SJSA1 (cell line): ENCODE results near the gene BPIFB2. TPM values are rescaled to one million over a fixed set of nuclear protein-coding genes. Genes with fewer than 3 reads are reported as not detected.

ENCODE experiments used
- DNase-seq, 2 experiments: peaks; one replicate each; pipeline ENCODE4 v3.0.0-alpha.2; 2015 to 2020; ENCODE audit warnings: low spot score in 2 of 2, low read depth in 1 of 2
- H3K27ac ChIP-seq: fragments of 250-450 bp; sonication (Bioruptor Pico); 2 replicates; pipeline ENCODE4 v1.5.1; 2020; ENCODE audit warnings: mild to moderate bottlenecking, moderate library complexity
- H3K27me3 ChIP-seq: fragments of 250-450 bp; sonication (Bioruptor Pico); replicated peaks from 2 replicates; pipeline ENCODE4 v1.5.1; 2020; ENCODE audit warnings: mild to moderate bottlenecking, moderate library complexity
- H3K36me3 ChIP-seq: fragments of 250-450 bp; sonication (Bioruptor Pico); 2 replicates; pipeline ENCODE4 v1.5.1; 2020; ENCODE audit warnings: mild to moderate bottlenecking
- H3K4me1 ChIP-seq: fragments of 250-450 bp; sonication (Bioruptor Pico); replicated peaks from 2 replicates; pipeline ENCODE4 v1.6.1; 2021; ENCODE audit warnings: mild to moderate bottlenecking
- H3K4me3 ChIP-seq: fragments of 250-450 bp; sonication (Bioruptor Pico); 2 replicates; pipeline ENCODE4 v1.5.1; 2020; ENCODE audit warnings: mild to moderate bottlenecking
- H3K9me3 ChIP-seq: fragments of 250-450 bp; sonication (Bioruptor Pico); replicated peaks from 2 replicates; pipeline ENCODE4 v1.5.1; 2020; ENCODE audit warnings: mild to moderate bottlenecking
- total RNA-seq: library from RNA; depleted of rRNA; stranded (reverse); fragments of >200 nt; shearing (Covaris generic); gene quantifications from 2 replicates; pipeline ENCODE4 v1.2.3, GENCODE V29; 2014

Gene BPIFB2
- total RNA-seq, 1 experiment from 2014 or later: not detected

GRCh38 chr20:32985596-32985995 lies 21.9 kb upstream of the BPIFB2 start:
- Histone ChIP-seq H3K9me3 (peaks cover 7% of the 10 kb centered on the region), H3K4me3 (no peak overlapping the region), H3K27me3 (no peaks in the 10 kb centered on the region), H3K4me1 (peaks cover 18% of the 10 kb centered on the region), H3K27ac (no peak overlapping the region), H3K36me3 (no peaks in the 10 kb centered on the region)
- no peak for DNase-seq

GRCh38 chr20:32986331-32986966 lies 21.1 kb upstream of the BPIFB2 start:
- no peak for DNase-seq
- no peaks in the 10 kb centered on the region for H3K9me3 ChIP-seq
- H3K4me1 ChIP-seq: peaks cover 9% of the 10 kb centered on the region
- no peak overlapping the region for H3K27ac ChIP-seq
- H3K36me3 ChIP-seq: no peaks in the 10 kb centered on the region
- H3K27me3 ChIP-seq: 0 out of 2 replicates have a peak, but pooled peaks cover 2% of the 10 kb centered on the region
- H3K4me3 ChIP-seq: no peak overlapping the region

DNA sequence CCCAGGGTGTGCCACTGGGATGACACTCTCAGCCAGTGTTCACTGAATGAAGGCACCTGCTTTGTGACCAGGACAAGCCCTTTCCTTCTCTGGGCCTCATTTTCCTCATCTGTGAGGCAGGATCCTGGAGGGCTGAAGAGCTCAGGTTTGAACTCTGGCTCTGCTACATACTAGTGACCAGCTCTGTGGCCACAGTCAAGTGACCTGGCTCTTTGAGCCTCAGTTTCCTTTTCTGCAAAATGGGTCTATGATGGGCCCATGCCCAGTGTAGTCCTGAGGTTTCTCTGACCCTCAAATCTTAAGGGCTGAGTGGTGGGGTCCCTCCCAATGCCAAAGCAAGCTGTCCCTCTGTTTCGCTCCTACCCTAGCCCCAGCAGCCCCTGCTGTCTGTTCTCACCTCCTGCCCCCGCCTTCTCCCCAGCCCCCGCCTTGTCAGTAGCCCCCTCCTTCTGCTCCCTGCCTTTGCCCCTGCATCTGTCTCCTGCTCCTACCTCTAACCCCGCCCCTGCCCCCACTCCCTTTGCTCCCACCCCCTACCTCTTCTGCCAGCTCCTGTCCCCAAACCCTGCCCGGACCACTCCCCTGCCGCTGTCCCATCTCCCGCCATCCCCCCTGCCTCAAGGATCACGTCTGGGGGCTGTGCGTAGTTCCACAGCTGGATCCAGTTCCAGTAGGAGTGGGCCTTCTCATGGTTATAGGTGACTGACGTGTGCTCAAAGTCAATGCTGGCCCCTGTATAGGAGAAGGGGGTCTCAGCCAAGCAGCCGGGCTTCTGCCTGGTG lies 20.3 kb upstream of the BPIFB2 start:
- H3K36me3 ChIP-seq: no peaks in the 10 kb centered on the region
- H3K4me1 ChIP-seq: peaks cover 8% of the 10 kb centered on the region
- no peaks in the 10 kb centered on the region for H3K9me3 ChIP-seq
- 0 out of 2 replicates have a peak, but pooled peaks cover 2% of the 10 kb centered on the region for H3K27me3 ChIP-seq
- DNase-seq: no peak
- H3K4me3 ChIP-seq: no peak overlapping the region
- H3K27ac ChIP-seq: no peak overlapping the region

DNA sequence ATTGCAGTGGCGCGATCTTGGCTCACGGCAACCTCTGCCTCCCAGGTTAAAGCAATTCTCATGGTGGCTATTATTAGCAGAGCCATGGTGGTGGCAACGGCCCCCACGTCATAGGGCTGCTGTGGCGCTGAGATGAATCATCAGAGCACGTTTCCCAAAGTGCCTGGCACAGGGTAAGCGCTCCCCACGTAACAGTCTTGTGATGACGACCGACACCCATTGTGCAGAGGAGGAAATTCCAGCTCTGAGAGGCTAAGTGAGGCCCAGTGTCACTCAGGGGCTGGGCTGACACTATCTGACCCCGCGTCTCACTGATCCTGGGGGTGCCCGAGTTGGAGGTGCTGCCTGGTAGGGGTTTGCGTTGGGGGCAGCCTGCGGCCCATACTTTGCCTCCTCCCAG lies 19.5 kb upstream of the BPIFB2 start:
- Histone ChIP-seq H3K27ac (no peak overlapping the region), H3K9me3 (0 out of 2 replicates have a peak, but pooled peaks cover 3% of the 10 kb centered on the region), H3K4me1 (peaks cover 2% of the 10 kb centered on the region), H3K4me3 (no peak overlapping the region), H3K27me3 (0 out of 2 replicates have a peak, but pooled peaks cover 2% of the 10 kb centered on the region), H3K36me3 (no peaks in the 10 kb centered on the region)
- DNase-seq: no peak

- Histone ChIP-seq H3K27me3 (0 out of 2 replicates have a peak, but pooled peaks cover 2% of the 10 kb centered on the region), H3K4me1 (no peaks in the 10 kb centered on the region), H3K36me3 (no peaks in the 10 kb centered on the region), H3K27ac (no peak overlapping the region), H3K4me3 (no peak overlapping the region), H3K9me3 (0 out of 2 replicates have a peak, but pooled peaks cover 3% of the 10 kb centered on the region)
- no peak for DNase-seq
Measured at GRCh38 chr20:32989507-32990283, 17.8 kb upstream of the BPIFB2 start.

DNA sequence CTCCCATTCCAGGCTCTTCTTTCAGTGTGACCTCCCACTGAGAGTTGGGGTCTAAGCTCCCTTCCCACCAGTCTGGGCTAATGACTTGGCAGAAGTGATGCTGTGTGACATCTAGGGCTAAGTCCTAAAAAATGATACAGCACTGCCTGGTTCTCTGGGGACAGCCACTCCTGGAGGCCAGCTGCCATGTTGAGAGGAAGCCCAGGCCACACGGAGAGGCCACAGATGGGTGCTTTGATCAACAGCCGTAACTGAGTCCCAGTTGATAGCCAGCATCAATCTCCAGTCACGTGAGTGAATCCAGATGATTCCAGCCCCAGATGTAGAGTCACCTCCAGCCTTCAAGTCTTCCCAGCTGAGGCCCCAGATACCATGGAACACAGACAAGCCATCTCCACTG lies 17.1 kb upstream of the BPIFB2 start:
- no peak for DNase-seq
- Histone ChIP-seq H3K27ac (no peak overlapping the region), H3K4me3 (no peak overlapping the region), H3K27me3 (0 out of 2 replicates have a peak, but pooled peaks cover 2% of the 10 kb centered on the region), H3K36me3 (no peaks in the 10 kb centered on the region), H3K9me3 (0 out of 2 replicates have a peak, but pooled peaks cover 4% of the 10 kb centered on the region), H3K4me1 (no peaks in the 10 kb centered on the region)

GRCh38 chr20:32991383-32991782 lies 16.1 kb upstream of the BPIFB2 start:
- H3K9me3 ChIP-seq: 0 out of 2 replicates have a peak, but pooled peaks cover 7% of the 10 kb centered on the region
- 0 out of 2 replicates have a peak, but pooled peaks cover 2% of the 10 kb centered on the region for H3K27me3 ChIP-seq
- H3K4me3 ChIP-seq: no peak overlapping the region
- H3K27ac ChIP-seq: no peak overlapping the region
- no peaks in the 10 kb centered on the region for H3K36me3 ChIP-seq
- H3K4me1 ChIP-seq: no peaks in the 10 kb centered on the region
- DNase-seq: no peak

- H3K27ac ChIP-seq: no peak overlapping the region
Measured at GRCh38 chr20:32991792-32992641, 15.5 kb upstream of the BPIFB2 start.

DNA sequence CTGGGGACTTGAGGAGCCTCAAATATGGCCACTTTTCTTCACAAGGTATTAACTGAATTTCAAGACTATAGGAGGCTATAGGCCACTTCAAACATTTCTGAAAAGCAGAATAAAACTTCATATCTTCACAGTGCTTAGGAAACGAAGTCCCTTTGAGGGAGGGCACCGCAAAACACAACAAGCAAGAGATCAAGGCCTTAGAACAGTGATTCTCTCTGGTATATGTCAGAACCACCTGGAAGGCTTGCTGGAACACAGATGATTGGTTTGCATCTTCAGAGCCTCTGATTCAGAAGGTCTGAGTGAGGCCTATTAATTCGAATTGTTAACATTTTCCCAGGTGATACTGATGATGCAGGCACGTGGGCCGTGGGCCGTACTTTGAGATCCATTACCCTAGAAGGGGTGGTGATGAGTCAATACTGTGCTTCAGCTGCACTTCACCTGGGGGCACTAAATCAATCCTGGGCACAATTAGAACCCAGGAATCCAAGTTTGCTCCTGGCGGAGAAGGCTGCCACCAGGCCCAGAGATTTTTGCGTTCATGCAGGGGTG lies 13.9 kb upstream of the BPIFB2 start:
- H3K9me3 ChIP-seq: 0 out of 2 replicates have a peak, but pooled peaks cover 7% of the 10 kb centered on the region

More at GRCh38 chr20:32991792-32992641, 15.5 kb upstream of the BPIFB2 start:
- DNase-seq: no peak
- Histone ChIP-seq H3K4me3 (no peak overlapping the region), H3K27me3 (0 out of 2 replicates have a peak, but pooled peaks cover 2% of the 10 kb centered on the region), H3K4me1 (no peaks in the 10 kb centered on the region), H3K36me3 (no peaks in the 10 kb centered on the region), H3K9me3 (0 out of 2 replicates have a peak, but pooled peaks cover 7% of the 10 kb centered on the region)

GRCh38 chr20:32995802-32996201 lies 11.7 kb upstream of the BPIFB2 start:
- 0 out of 2 replicates have a peak, but pooled peaks cover 7% of the 10 kb centered on the region for H3K9me3 ChIP-seq
- H3K27me3 ChIP-seq: 0 out of 2 replicates have a peak, but pooled peaks cover 2% of the 10 kb centered on the region
- H3K4me1 ChIP-seq: no peaks in the 10 kb centered on the region
- no peak overlapping the region for H3K27ac ChIP-seq
- H3K4me3 ChIP-seq: no peak overlapping the region
- DNase-seq: no peak
- H3K36me3 ChIP-seq: no peaks in the 10 kb centered on the region

More for the DNA sequence above, 13.9 kb upstream of the BPIFB2 start:
- DNase-seq: no peak
- H3K4me1 ChIP-seq: no peaks in the 10 kb centered on the region
- H3K4me3 ChIP-seq: no peak overlapping the region
- H3K27ac ChIP-seq: no peak overlapping the region
- 0 out of 2 replicates have a peak, but pooled peaks cover 2% of the 10 kb centered on the region for H3K27me3 ChIP-seq
- H3K36me3 ChIP-seq: no peaks in the 10 kb centered on the region

DNA sequence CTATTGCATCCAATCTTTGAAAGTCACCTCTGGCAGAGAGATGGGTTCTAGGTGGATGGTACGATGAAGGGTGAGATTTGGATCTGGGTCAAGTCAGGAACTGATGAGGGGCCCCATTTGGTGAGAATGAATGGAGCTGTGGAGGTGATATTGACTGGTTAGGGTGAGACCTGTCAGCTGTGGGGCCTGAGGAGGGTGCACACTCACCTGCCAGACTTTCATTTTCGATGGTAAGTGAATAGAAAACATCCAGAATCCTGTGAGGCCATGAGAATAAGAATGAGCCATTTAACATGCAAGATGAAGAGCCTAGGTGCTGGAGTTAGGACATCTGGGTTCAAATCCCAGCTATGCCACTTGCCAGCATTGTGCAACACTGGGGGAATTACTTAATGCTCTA lies 10.1 kb upstream of the BPIFB2 start:
- Histone ChIP-seq H3K27ac (no peak overlapping the region), H3K4me1 (no peaks in the 10 kb centered on the region), H3K36me3 (no peaks in the 10 kb centered on the region), H3K4me3 (no peak overlapping the region), H3K9me3 (0 out of 2 replicates have a peak, but pooled peaks cover 7% of the 10 kb centered on the region), H3K27me3 (no peaks in the 10 kb centered on the region)
- no peak for DNase-seq

GRCh38 chr20:32999603-33000250 lies 7.8 kb upstream of the BPIFB2 start:
- H3K4me3 ChIP-seq: no peak overlapping the region
- 0 out of 2 replicates have a peak, but pooled peaks cover 5% of the 10 kb centered on the region for H3K9me3 ChIP-seq
- H3K27ac ChIP-seq: no peak overlapping the region
- no peaks in the 10 kb centered on the region for H3K4me1 ChIP-seq
- H3K27me3 ChIP-seq: no peaks in the 10 kb centered on the region
- DNase-seq: no peak
- H3K36me3 ChIP-seq: no peaks in the 10 kb centered on the region
